ENCODE measurements around the gene CACNA1D. TPM values are rescaled to one million over a fixed set of nuclear protein-coding genes. Genes with fewer than 3 reads are reported as not detected.

CACNA1D gene
- polyA plus RNA-seq, 1 donor (not counting 4 experiments of a cell fraction or from before 2014, with no cell fraction given): 0.20 TPM

DNA sequence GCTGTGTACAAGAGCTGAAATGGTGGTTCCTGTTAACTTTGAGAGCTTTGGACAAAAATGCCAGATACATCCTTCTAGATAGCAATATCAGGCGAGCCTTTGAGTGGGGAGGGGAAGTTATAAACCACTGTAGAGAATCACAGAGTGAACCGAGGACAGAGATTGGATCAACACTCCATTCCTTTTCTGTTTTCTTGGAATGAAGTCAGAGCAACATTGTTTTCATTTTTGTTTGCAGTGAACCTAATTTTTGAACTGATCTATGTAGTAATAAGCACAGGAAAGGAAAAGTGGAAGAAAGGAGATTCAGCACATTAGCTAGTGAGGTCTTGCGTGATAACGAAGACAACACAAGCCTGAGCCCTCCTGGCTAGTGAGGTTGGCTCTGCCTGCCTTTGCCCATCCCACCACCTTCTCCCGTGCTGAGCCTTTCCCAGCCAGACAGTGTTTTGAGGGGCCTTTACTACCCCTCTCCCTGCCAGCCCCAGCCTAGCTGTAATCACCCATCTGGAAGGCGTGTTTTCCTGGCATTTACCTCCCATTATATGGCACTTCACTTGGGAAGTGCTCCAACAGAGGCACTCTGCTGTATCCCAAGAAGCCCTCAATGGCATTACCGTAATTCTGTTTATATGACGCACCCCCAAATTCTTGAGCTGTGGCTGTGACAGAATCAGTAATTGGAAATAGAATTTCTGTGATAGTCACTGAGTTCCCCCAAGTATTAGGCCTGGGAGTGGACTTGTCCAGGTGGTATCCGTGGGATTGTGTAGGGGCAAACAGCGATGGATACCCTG lies 129.8 kb downstream of the CACNA1D start:
- dilution Hi-C loops (cut with MboI; ENCODE audit: extremely low pct_ligation_motif_present, low sequenced_read_pairs): no loop called here
- H3K36me3 ChIP-seq (ENCODE audit: control insufficient read depth in 2 of 2, extremely low read depth in 1 of 2, insufficient read depth in 2 of 2, low read length in 2 of 2): no peaks in the 10 kb centered on the region
- no peak overlapping the region for H3K27ac ChIP-seq (ENCODE audit: control insufficient read depth, insufficient read depth, low read length)
- H2AFZ ChIP-seq (ENCODE audit: control insufficient read depth, low read length): no peak overlapping the region
- H4K20me1 ChIP-seq (ENCODE audit: control insufficient read depth, extremely low read depth, insufficient read depth, low read length): no peaks in the 10 kb centered on the region
- no peaks in the 10 kb centered on the region for H3K9me1 ChIP-seq (ENCODE audit: control insufficient read depth, extremely low read depth, insufficient read depth, low read length)
- H3K4me3 ChIP-seq (ENCODE audit: control insufficient read depth in 2 of 3, extremely low read depth in 1 of 3, insufficient read depth in 2 of 3, low read depth in 1 of 3, low read length in 3 of 3): no peak overlapping the region
- H3K9me3 ChIP-seq (ENCODE audit: control insufficient read depth, low read depth, low read length): no peaks in the 10 kb centered on the region
- no peak for DNase-seq (ENCODE audit: low read depth, low spot score)
- H3K4me1 ChIP-seq (ENCODE audit: control insufficient read depth, extremely low read depth, insufficient read depth, low read length): peaks cover 6% of the 10 kb centered on the region
- no peak overlapping the region for H3K9ac ChIP-seq (ENCODE audit: control insufficient read depth, extremely low read depth, insufficient read depth, low read length)
- TF ChIP-seq EZH2 (IDR thresholded peaks at IDR 0.05; ENCODE audit: low read length) (no peak), CTCF (optimal IDR thresholded peaks at IDR 0.05 in 1 of 3, IDR thresholded peaks at IDR 0.05 in 1 of 3, conservative IDR thresholded peaks at IDR 0.05 in 1 of 3; ENCODE audit: extremely low read depth in 1 of 3, insufficient read depth in 2 of 3, low read length in 3 of 3) (no peak)
- H3K79me2 ChIP-seq (ENCODE audit: control insufficient read depth, insufficient read depth, low read length): no peaks in the 10 kb centered on the region
- H3K27me3 ChIP-seq (ENCODE audit: control insufficient read depth, extremely low read depth, insufficient read depth, low read length): peaks cover 9% of the 10 kb centered on the region
- FAIRE-seq: no peak
- H3K4me2 ChIP-seq (ENCODE audit: control insufficient read depth, extremely low read depth, insufficient read depth, low read depth, low read length): no peak overlapping the region

DNA sequence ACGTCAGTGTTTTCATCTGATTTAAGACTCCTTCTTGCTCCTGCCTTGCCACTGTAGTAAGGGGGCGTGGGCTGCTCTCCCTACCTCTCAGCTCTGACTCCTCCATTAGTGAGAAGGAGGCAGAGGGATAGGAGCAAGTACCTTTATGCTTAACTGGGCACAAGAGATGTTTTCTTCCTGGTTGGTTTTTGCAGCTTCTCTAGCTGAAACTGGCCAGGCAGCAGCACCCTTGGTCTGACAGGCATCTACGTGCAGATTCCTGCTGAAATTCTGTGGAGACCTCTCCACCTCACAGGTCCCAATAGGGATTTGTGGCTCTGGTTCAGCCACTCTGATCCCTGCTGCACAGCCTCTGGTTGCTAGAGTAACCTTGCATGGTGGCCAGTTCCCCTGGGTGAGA lies 132.5 kb downstream of the CACNA1D start:
- H3K9ac ChIP-seq (ENCODE audit: control insufficient read depth, extremely low read depth, insufficient read depth, low read length): no peak overlapping the region
- dilution Hi-C loops (cut with MboI; ENCODE audit: extremely low pct_ligation_motif_present, low sequenced_read_pairs): no loop called here
- H3K4me2 ChIP-seq (ENCODE audit: control insufficient read depth, extremely low read depth, insufficient read depth, low read depth, low read length): no peak overlapping the region
- peaks cover 6% of the 10 kb centered on the region for H3K4me1 ChIP-seq (ENCODE audit: control insufficient read depth, extremely low read depth, insufficient read depth, low read length)
- H3K27ac ChIP-seq (ENCODE audit: control insufficient read depth, insufficient read depth, low read length): no peak overlapping the region
- H3K27me3 ChIP-seq (ENCODE audit: control insufficient read depth, extremely low read depth, insufficient read depth, low read length): peaks cover 9% of the 10 kb centered on the region
- H3K36me3 ChIP-seq (ENCODE audit: control insufficient read depth in 2 of 2, extremely low read depth in 1 of 2, insufficient read depth in 2 of 2, low read length in 2 of 2): no peaks in the 10 kb centered on the region
- FAIRE-seq (no peak), DNase-seq (ENCODE audit: low read depth, low spot score) (no peak)
- TF ChIP-seq CTCF (optimal IDR thresholded peaks at IDR 0.05 in 1 of 3, IDR thresholded peaks at IDR 0.05 in 1 of 3, conservative IDR thresholded peaks at IDR 0.05 in 1 of 3; ENCODE audit: extremely low read depth in 1 of 3, insufficient read depth in 2 of 3, low read length in 3 of 3): no peak
- no peak for TF ChIP-seq EZH2 (IDR thresholded peaks at IDR 0.05; ENCODE audit: low read length)
- H4K20me1 ChIP-seq (ENCODE audit: control insufficient read depth, extremely low read depth, insufficient read depth, low read length): no peaks in the 10 kb centered on the region
- H3K9me3 ChIP-seq (ENCODE audit: control insufficient read depth, low read depth, low read length): no peaks in the 10 kb centered on the region
- H3K9me1 ChIP-seq (ENCODE audit: control insufficient read depth, extremely low read depth, insufficient read depth, low read length): no peaks in the 10 kb centered on the region
- no peak overlapping the region for H2AFZ ChIP-seq (ENCODE audit: control insufficient read depth, low read length)
- H3K4me3 ChIP-seq (ENCODE audit: control insufficient read depth in 2 of 3, extremely low read depth in 1 of 3, insufficient read depth in 2 of 3, low read depth in 1 of 3, low read length in 3 of 3): no peak overlapping the region
- H3K79me2 ChIP-seq (ENCODE audit: control insufficient read depth, insufficient read depth, low read length): no peaks in the 10 kb centered on the region
